Suppressor macrophage treated with lipopolysaccharide for 4 hours (primary cell): ENCODE measurements around the gene OGDHL.
"Not testable (repeated sequence)": the region's sequence is repeated elsewhere in the genome, so short reads cannot be mapped to it uniquely, and the experiment has no call there.

Experiments used
- DNase-seq: peaks from one replicate; pipeline ENCODE4 v3.0.0-alpha.2; 2020

Gene OGDHL

GRCh38 chr10:49756031-49756430 lies 6.1 kb downstream of the OGDHL start:
- no peak for DNase-seq

- DNase-seq = not testable (repeated sequence)
Observed at GRCh38 chr10:49754951-49755350, 7.2 kb downstream of the OGDHL start.

- no peak for DNase-seq
Observed at GRCh38 chr10:49752584-49752983, 9.5 kb downstream of the OGDHL start.

- DNase-seq = no peak
Observed at GRCh38 chr10:49751636-49752510, 10.2 kb downstream of the OGDHL start.

- DNase-seq = no peak
Observed at GRCh38 chr10:49751216-49751615, 10.9 kb downstream of the OGDHL start.

GRCh38 chr10:49750546-49750945 lies 11.6 kb downstream of the OGDHL start:
- DNase-seq = no peak

GRCh38 chr10:49749556-49750491 lies 12.3 kb downstream of the OGDHL start:
- DNase-seq = no peak

- DNase-seq = no peak
Observed at GRCh38 chr10:49749144-49749543, 13.0 kb downstream of the OGDHL start.

GRCh38 chr10:49748006-49748405 lies 14.1 kb downstream of the OGDHL start:
- DNase-seq = no peak

- DNase-seq = no peak
Observed at GRCh38 chr10:49747303-49747646, 14.8 kb downstream of the OGDHL start.

GRCh38 chr10:49746626-49747302 lies 15.4 kb downstream of the OGDHL start:
- no peak for DNase-seq

GRCh38 chr10:49745756-49746155 lies 16.4 kb downstream of the OGDHL start:
- DNase-seq = no peak

- no peak for DNase-seq
Observed at GRCh38 chr10:49744924-49745605, 17.1 kb downstream of the OGDHL start.

- no peak for DNase-seq
Observed at GRCh38 chr10:49744091-49744685, 17.9 kb downstream of the OGDHL start.

GRCh38 chr10:49743464-49744075 lies 18.6 kb downstream of the OGDHL start:
- DNase-seq = no peak

- no peak for DNase-seq
Observed at GRCh38 chr10:49742683-49743463, 19.2 kb downstream of the OGDHL start.

- no peak for DNase-seq
Observed at GRCh38 chr10:49741108-49741995, 20.8 kb downstream of the OGDHL start.

- no peak for DNase-seq
Observed at GRCh38 chr10:49740346-49741107, 21.6 kb downstream of the OGDHL start.

- DNase-seq = no peak
Observed at GRCh38 chr10:49739426-49739825, 22.7 kb downstream of the OGDHL start.
